Peyer's patch (tissue), 4 donors: ENCODE measurements around the gene MME. TPM values are rescaled to one million over a fixed set of nuclear protein-coding genes. Genes with fewer than 3 reads are reported as not detected.

ENCODE experiments used
- DNase-seq, 3 donors: peaks; one replicate each; pipeline ENCODE4 v3.0.0-alpha.2; 2017 to 2019
- H3K27ac ChIP-seq, 4 donors: fragments of 200-600 bp; sonication (generic); one replicate each; pipeline ENCODE4 v1.5.1; 2016 to 2019
- H3K27me3 ChIP-seq, 2 donors: fragments of 200-600 bp; sonication (generic); one replicate each; pipeline ENCODE4 v1.5.1; 2019
- H3K36me3 ChIP-seq, 3 donors: fragments of 200-600 bp; sonication (generic); one replicate each; pipeline ENCODE4 v1.5.1; 2016 to 2019
- H3K4me1 ChIP-seq, 4 donors: fragments of 200-600 bp; sonication (generic); one replicate each; pipeline ENCODE4 v1.5.1; 2016 to 2019
- H3K4me3 ChIP-seq, 4 donors: fragments of 200-600 bp; sonication (generic); 1 replicate in 3 of 4; 2 replicates in 1 of 4; pipeline ENCODE4 v1.5.1; 2016 to 2019; ENCODE audit warnings: mild to moderate bottlenecking in 1 of 4
- H3K9me3 ChIP-seq, 4 donors: fragments of 200-600 bp; sonication (generic); one replicate each; pipeline ENCODE4 v1.5.1; 2016 to 2019; ENCODE audit warnings: mild to moderate bottlenecking in 1 of 4
- CTCF ChIP-seq, 6 experiments: fragments of 450-650 bp in 4 of 6; fragments of 200-600 bp in 2 of 6; sonication (generic) in 1 of 6; IDR thresholded peaks; one replicate each; pipeline ENCODE4 v1.5.1; 2017 to 2019; ENCODE audit warnings: antibody characterized with exemption in 6 of 6, mild to moderate bottlenecking in 3 of 6, moderate library complexity in 1 of 6
- POLR2A ChIP-seq, 2 donors: fragments of 450-650 bp; IDR thresholded peaks; one replicate each; pipeline ENCODE4 v1.5.1; 2017; ENCODE audit warnings: antibody characterized with exemption in 2 of 2, mild to moderate bottlenecking in 2 of 2, moderate library complexity in 2 of 2
- total RNA-seq, 4 donors: library from RNA; depleted of rRNA; stranded (reverse); fragments of >200 nt; gene quantifications; one replicate each; pipeline ENCODE4 v1.1.0, GENCODE V29; 2016

MME gene
- total RNA-seq, 4 donors from 2014 or later, result 19.0 to 1,011 (median 511) TPM

GRCh38 chr3:155103686-155104085, 23.6 kb downstream of the MME start:
- Histone ChIP-seq H3K4me1 (no peaks in the 10 kb centered on the region), H3K27me3 (no peaks in the 10 kb centered on the region), H3K9me3 (no peaks in the 10 kb centered on the region), H3K27ac (no peak overlapping the region), H3K36me3 (no peaks in the 10 kb centered on the region), H3K4me3 (no peak overlapping the region)
- DNase-seq, result no peak
- TF ChIP-seq CTCF (IDR thresholded peaks at IDR 0.05) (no peak), POLR2A (IDR thresholded peaks at IDR 0.05) (no peak)

GRCh38 chr3:155106119-155106518, 26.0 kb downstream of the MME start:
- no peaks in the 10 kb centered on the region for H3K9me3 ChIP-seq
- no peaks in the 10 kb centered on the region for H3K27me3 ChIP-seq
- no peak for DNase-seq
- H3K27ac ChIP-seq, result no peak overlapping the region
- no peaks in the 10 kb centered on the region for H3K36me3 ChIP-seq
- TF ChIP-seq CTCF (IDR thresholded peaks at IDR 0.05) (no peak), POLR2A (IDR thresholded peaks at IDR 0.05) (no peak)
- H3K4me1 ChIP-seq, result no peaks in the 10 kb centered on the region
- H3K4me3 ChIP-seq, result no peak overlapping the region

GRCh38 chr3:155110022-155110421, 29.9 kb downstream of the MME start:
- H3K27ac ChIP-seq, result no peak overlapping the region

GRCh38 chr3:155110996-155111901, 31.1 kb downstream of the MME start:
- no peak overlapping the region for H3K27ac ChIP-seq
- H3K36me3 ChIP-seq, result no peaks in the 10 kb centered on the region
- TF ChIP-seq CTCF (IDR thresholded peaks at IDR 0.05), result no peak
- no peak for TF ChIP-seq POLR2A (IDR thresholded peaks at IDR 0.05)
- no peaks in the 10 kb centered on the region for H3K4me1 ChIP-seq
- H3K4me3 ChIP-seq, result no peak overlapping the region
- H3K9me3 ChIP-seq, result no peaks in the 10 kb centered on the region
- DNase-seq, result no peak
- H3K27me3 ChIP-seq, result no peaks in the 10 kb centered on the region

More at GRCh38 chr3:155110022-155110421, 29.9 kb downstream of the MME start:
- Histone ChIP-seq H3K27me3 (no peaks in the 10 kb centered on the region), H3K4me3 (no peak overlapping the region), H3K9me3 (no peaks in the 10 kb centered on the region), H3K4me1 (no peaks in the 10 kb centered on the region), H3K36me3 (no peaks in the 10 kb centered on the region)
- no peak for DNase-seq
- TF ChIP-seq CTCF (IDR thresholded peaks at IDR 0.05), result no peak
- no peak for TF ChIP-seq POLR2A (IDR thresholded peaks at IDR 0.05)

- no peaks in the 10 kb centered on the region for H3K4me1 ChIP-seq
- H3K27ac ChIP-seq, result no peak overlapping the region
- H3K36me3 ChIP-seq, result no peaks in the 10 kb centered on the region
- H3K27me3 ChIP-seq, result no peaks in the 10 kb centered on the region
- no peak overlapping the region for H3K4me3 ChIP-seq
- DNase-seq, result no peak
- H3K9me3 ChIP-seq, result no peaks in the 10 kb centered on the region
- TF ChIP-seq CTCF (IDR thresholded peaks at IDR 0.05), result no peak
Observed at GRCh38 chr3:155111971-155112370, 31.9 kb downstream of the MME start.
